Fibroblast of the aortic adventitia (primary cell): ENCODE measurements around the gene SDC3. TPM values are rescaled to one million over a fixed set of nuclear protein-coding genes. Genes with fewer than 3 reads are reported as not detected.

Source experiments
- DNase-seq: peaks from one replicate; pipeline ENCODE4 v3.0.0-alpha.2; 2010; ENCODE audit warnings: low read depth
- H3K4me3 ChIP-seq: 2 replicates; pipeline ENCODE4 v1.5.1; 2011; ENCODE audit warnings: low read depth, mild to moderate bottlenecking, control low read depth, low read length, moderate library complexity
- total RNA-seq: library from RNA; depleted of rRNA; stranded (reverse); fragments of >200 nt; gene quantifications from 2 replicates; pipeline ENCODE4 v1.2.3, GENCODE V29; 2012; ENCODE audit warnings: low replicate concordance
- TF ChIP-seq, protein P1 (sequence below): IDR thresholded peaks from 2 replicates; pipeline ENCODE4 v1.5.1; 2011; ENCODE audit warnings: mild to moderate bottlenecking, low read length, control low read depth, inconsistent platforms; ENCODE audit not compliant: insufficient read depth

SDC3 gene
- total RNA-seq, 1 donor, result 47.5 TPM

DNA sequence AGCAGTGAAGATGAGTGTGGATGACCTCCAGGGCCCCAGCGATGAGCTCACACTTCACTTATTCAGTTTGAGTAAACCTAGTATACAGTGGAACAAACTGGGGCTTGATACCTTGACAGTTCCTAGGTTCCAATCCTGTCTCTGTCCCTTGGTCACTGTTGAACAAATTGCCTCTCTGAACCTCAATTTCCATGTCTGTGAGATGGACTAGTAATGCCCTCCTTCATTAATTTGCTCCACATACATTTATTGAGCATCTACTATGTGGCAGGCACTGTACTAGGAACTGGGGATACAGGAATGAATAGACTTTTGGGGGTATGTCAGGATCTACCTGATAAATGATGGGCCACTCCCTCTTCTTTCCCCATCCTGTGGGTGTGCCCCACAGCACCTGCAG, 57.3 kb downstream of the SDC3 start:
- H3K4me3 ChIP-seq, result no peak overlapping the region
- DNase-seq, result no peak
- TF ChIP-seq, protein P1, sequence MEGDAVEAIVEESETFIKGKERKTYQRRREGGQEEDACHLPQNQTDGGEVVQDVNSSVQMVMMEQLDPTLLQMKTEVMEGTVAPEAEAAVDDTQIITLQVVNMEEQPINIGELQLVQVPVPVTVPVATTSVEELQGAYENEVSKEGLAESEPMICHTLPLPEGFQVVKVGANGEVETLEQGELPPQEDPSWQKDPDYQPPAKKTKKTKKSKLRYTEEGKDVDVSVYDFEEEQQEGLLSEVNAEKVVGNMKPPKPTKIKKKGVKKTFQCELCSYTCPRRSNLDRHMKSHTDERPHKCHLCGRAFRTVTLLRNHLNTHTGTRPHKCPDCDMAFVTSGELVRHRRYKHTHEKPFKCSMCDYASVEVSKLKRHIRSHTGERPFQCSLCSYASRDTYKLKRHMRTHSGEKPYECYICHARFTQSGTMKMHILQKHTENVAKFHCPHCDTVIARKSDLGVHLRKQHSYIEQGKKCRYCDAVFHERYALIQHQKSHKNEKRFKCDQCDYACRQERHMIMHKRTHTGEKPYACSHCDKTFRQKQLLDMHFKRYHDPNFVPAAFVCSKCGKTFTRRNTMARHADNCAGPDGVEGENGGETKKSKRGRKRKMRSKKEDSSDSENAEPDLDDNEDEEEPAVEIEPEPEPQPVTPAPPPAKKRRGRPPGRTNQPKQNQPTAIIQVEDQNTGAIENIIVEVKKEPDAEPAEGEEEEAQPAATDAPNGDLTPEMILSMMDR, result no peak

- DNase-seq, result no peak
- no peak overlapping the region for H3K4me3 ChIP-seq
- TF ChIP-seq, protein P1, result no peak
Measured at GRCh38 chr1:30850607-30851006, 58.0 kb downstream of the SDC3 start.

DNA sequence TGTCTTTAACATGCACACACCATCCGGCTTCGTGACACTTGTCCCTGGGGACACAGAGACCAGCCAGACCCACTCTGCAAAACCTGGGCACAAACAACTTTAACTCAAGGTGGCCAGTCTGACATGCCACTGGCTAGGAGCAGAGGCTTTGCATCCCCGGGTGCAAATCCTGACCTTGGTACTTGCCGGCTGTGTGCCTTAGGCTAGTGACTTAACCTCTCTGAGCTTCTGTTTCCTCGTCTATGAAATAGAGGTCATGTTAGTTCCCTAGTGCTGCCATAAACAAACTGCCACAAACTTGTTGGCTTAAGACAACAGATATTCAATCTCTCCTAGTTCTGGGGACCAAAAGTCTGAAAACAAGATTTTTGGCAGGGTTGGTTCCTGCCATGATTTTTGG, 60.4 kb downstream of the SDC3 start:
- TF ChIP-seq, protein P1, result no peak
- no peak for DNase-seq
- no peak overlapping the region for H3K4me3 ChIP-seq

DNA sequence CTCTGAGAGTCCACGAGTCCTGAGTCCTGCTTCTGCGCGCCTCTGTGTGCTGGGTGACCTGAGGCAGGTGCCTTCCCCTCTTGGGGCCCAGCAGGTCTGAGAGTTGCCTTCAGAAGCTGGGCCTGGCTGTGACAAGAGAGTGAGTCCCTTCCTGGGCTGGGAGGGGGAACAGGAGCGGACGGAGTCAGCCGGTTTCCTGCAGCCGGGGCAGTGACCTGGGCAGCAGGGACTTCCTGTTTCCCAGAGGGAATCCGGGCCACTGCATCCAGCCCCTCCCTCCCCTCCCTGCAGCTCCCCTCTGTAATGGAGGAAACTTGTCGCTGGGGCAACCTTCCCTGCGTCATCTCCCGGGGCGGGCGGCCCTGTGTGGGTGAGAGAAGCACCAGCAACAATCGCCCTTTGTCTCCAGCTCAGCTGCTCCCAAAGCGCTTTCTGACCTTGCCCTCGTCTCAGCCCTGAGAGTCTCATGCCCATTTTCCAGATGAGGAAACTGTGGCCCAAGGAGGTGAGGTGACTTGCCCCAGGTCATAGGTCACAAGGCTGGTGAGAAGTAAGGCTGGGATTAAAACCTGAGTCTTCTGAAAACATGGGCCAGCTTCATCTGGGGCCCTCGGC, 61.1 kb downstream of the SDC3 start:
- no peak for DNase-seq
- TF ChIP-seq, protein P1, result no peak
- no peak overlapping the region for H3K4me3 ChIP-seq

DNA sequence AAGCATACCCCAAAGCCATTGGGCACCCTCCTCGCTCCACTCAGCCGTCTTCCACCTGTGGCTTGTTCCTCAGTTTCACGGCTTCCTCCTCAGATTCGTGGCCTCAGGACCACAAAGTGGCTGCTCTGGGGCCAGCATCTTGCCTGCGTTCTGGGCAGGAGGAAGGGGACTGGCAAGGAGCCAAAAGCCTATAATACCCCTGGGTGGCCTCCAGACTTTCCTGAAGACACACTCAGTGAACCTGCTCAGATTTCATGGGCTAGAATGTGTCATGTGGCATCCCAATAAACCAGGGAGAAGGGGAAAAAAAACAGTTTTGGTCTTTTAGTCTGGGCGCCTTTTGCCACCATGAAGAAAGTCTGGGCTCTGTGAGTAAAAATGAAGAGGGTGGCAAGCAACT, 62.0 kb downstream of the SDC3 start:
- no peak for DNase-seq
- TF ChIP-seq, protein P1, result no peak
- no peak overlapping the region for H3K4me3 ChIP-seq

DNA sequence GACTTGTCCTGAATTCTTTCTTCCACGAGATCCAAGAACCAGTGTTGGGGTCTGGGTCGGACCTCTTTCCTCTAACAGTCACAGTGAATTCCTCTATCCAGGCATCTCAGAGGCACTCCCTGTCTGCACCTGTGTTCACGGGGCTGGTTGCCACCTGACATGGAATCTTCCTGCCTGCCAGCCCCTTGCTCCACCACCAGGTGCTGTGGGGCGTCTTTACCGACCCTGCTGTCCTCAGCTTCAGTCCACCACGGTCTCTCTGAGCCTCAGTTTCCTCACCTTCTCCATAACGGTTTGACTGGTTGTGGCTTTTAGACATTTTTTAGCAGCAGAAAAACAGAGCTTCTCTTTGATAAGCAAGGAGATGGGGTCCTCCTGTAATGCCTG, 62.7 kb downstream of the SDC3 start:
- TF ChIP-seq, protein P1, result peak; percentile 20
- no peak for DNase-seq
- no peak overlapping the region for H3K4me3 ChIP-seq
